Prostate gland (tissue), 2 donors: ENCODE data around the gene ZNF536.

Experiments used
- POLR2A ChIP-seq: fragments of 450-650 bp; IDR thresholded peaks from one replicate; pipeline ENCODE4 v1.6.1; 2016; ENCODE audit warnings: antibody characterized with exemption, mild to moderate bottlenecking
- TF ChIP-seq, protein P1 (sequence below), 4 experiments: fragments of 200-600 bp in 2 of 4; fragments of 450-650 bp in 2 of 4; sonication (generic) in 2 of 4; IDR thresholded peaks; 1 replicate in 3 of 4; 2 replicates in 1 of 4; pipeline ENCODE4 v1.5.1; 2016 to 2019; ENCODE audit warnings: antibody characterized with exemption in 4 of 4, mild to moderate bottlenecking in 2 of 4, moderate library complexity in 2 of 4

DNA sequence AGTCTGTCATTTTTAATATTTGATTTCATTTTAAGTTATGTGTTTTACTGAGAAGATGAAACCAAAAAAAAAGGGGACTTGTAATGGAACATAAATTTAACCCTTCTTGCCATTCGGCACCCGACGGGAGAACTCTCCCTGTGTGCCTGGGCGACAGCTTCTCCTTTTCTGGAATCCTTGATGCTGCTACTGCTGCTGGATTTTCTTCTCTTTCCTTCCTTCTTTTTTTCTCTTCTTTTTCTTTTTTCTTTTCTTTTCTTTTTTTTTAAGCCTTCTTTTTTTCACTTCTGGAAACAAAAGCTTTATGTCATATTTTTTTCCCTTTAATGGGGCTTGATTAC lies 11.1 kb upstream of the ZNF536 start:
- TF ChIP-seq, protein P1, sequence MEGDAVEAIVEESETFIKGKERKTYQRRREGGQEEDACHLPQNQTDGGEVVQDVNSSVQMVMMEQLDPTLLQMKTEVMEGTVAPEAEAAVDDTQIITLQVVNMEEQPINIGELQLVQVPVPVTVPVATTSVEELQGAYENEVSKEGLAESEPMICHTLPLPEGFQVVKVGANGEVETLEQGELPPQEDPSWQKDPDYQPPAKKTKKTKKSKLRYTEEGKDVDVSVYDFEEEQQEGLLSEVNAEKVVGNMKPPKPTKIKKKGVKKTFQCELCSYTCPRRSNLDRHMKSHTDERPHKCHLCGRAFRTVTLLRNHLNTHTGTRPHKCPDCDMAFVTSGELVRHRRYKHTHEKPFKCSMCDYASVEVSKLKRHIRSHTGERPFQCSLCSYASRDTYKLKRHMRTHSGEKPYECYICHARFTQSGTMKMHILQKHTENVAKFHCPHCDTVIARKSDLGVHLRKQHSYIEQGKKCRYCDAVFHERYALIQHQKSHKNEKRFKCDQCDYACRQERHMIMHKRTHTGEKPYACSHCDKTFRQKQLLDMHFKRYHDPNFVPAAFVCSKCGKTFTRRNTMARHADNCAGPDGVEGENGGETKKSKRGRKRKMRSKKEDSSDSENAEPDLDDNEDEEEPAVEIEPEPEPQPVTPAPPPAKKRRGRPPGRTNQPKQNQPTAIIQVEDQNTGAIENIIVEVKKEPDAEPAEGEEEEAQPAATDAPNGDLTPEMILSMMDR (IDR thresholded peaks at IDR 0.05) = no peak
- TF ChIP-seq POLR2A = no peak
